Measurements from ENCODE around the gene VOPP1. TPM values are rescaled to one million over a fixed set of nuclear protein-coding genes. Genes with fewer than 3 reads are reported as not detected.

The VOPP1 gene
- total RNA-seq, 1 experiment from 2014 or later = 63.9 TPM

DNA sequence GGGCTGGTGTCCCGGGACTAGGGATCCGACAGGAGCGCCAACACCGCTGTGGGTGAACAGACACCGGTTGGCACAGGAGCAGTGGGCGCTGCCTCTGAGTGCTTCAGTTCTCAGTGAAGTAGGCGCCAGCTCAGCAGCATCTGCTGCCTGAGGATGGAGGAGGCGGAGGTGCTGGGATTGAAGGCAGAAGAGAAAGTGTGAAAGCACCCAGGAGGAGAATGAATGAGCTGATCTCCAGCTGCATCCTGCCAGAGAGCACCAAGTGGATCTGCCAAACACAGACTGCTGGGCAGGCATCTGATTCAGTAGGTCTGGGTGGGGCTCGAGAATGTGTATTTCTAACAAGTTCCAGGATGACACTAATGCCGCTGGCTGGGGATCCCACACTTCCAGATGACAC, 132.7 kb downstream of the VOPP1 start:
- no peaks in the 10 kb centered on the region for H3K9me3 Mint-ChIP-seq
- no peak overlapping the region for H3K27ac Mint-ChIP-seq
- POLR2A ChIA-PET = no interaction called here
- H3K27me3 Mint-ChIP-seq (ENCODE audit: low read depth) = no peaks in the 10 kb centered on the region
- ATAC-seq (no peak), DNase-seq (ENCODE audit: low spot score) (no peak)
- CTCF ChIA-PET = no interaction called here
- no peak overlapping the region for H3K4me3 Mint-ChIP-seq
- no peaks in the 10 kb centered on the region for H3K36me3 Mint-ChIP-seq
- H3K4me1 Mint-ChIP-seq = peaks cover 3% of the 10 kb centered on the region; the same call in 1 of the 2 replicates
- TF ChIP-seq, protein P1, sequence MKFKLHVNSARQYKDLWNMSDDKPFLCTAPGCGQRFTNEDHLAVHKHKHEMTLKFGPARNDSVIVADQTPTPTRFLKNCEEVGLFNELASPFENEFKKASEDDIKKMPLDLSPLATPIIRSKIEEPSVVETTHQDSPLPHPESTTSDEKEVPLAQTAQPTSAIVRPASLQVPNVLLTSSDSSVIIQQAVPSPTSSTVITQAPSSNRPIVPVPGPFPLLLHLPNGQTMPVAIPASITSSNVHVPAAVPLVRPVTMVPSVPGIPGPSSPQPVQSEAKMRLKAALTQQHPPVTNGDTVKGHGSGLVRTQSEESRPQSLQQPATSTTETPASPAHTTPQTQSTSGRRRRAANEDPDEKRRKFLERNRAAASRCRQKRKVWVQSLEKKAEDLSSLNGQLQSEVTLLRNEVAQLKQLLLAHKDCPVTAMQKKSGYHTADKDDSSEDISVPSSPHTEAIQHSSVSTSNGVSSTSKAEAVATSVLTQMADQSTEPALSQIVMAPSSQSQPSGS (CRISPR knock-in tag; IDR thresholded peaks at IDR 0.05; ENCODE audit: borderline replicate concordance, low read depth) = no peak
- TF ChIP-seq, protein P2, sequence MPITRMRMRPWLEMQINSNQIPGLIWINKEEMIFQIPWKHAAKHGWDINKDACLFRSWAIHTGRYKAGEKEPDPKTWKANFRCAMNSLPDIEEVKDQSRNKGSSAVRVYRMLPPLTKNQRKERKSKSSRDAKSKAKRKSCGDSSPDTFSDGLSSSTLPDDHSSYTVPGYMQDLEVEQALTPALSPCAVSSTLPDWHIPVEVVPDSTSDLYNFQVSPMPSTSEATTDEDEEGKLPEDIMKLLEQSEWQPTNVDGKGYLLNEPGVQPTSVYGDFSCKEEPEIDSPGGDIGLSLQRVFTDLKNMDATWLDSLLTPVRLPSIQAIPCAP (CRISPR knock-in tag; IDR thresholded peaks at IDR 0.05) = no peak
- TF ChIP-seq FOXJ3 (CRISPR knock-in tag; IDR thresholded peaks at IDR 0.05; ENCODE audit: borderline replicate concordance) = no peak
- TF ChIP-seq KAT7 (CRISPR knock-in tag; IDR thresholded peaks at IDR 0.05; ENCODE audit: borderline replicate concordance) = no peak
- TF ChIP-seq, protein P3, sequence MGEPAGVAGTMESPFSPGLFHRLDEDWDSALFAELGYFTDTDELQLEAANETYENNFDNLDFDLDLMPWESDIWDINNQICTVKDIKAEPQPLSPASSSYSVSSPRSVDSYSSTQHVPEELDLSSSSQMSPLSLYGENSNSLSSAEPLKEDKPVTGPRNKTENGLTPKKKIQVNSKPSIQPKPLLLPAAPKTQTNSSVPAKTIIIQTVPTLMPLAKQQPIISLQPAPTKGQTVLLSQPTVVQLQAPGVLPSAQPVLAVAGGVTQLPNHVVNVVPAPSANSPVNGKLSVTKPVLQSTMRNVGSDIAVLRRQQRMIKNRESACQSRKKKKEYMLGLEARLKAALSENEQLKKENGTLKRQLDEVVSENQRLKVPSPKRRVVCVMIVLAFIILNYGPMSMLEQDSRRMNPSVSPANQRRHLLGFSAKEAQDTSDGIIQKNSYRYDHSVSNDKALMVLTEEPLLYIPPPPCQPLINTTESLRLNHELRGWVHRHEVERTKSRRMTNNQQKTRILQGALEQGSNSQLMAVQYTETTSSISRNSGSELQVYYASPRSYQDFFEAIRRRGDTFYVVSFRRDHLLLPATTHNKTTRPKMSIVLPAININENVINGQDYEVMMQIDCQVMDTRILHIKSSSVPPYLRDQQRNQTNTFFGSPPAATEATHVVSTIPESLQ (CRISPR knock-in tag; IDR thresholded peaks at IDR 0.05) = no peak
- TF ChIP-seq, protein P4, sequence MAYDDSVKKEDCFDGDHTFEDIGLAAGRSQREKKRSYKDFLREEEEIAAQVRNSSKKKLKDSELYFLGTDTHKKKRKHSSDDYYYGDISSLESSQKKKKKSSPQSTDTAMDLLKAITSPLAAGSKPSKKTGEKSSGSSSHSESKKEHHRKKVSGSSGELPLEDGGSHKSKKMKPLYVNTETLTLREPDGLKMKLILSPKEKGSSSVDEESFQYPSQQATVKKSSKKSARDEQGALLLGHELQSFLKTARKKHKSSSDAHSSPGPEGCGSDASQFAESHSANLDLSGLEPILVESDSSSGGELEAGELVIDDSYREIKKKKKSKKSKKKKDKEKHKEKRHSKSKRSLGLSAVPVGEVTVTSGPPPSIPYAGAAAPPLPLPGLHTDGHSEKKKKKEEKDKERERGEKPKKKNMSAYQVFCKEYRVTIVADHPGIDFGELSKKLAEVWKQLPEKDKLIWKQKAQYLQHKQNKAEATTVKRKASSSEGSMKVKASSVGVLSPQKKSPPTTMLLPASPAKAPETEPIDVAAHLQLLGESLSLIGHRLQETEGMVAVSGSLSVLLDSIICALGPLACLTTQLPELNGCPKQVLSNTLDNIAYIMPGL (CRISPR knock-in tag; IDR thresholded peaks at IDR 0.05) = no peak
- no peak for TF ChIP-seq ZNF138 (CRISPR knock-in tag; conservative IDR thresholded peaks at IDR 0.05)
- TF ChIP-seq, protein P5, sequence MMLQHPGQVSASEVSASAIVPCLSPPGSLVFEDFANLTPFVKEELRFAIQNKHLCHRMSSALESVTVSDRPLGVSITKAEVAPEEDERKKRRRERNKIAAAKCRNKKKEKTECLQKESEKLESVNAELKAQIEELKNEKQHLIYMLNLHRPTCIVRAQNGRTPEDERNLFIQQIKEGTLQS (CRISPR knock-in tag; conservative IDR thresholded peaks at IDR 0.05) = no peak
- TF ChIP-seq ZNF317 (CRISPR knock-in tag; IDR thresholded peaks at IDR 0.05; ENCODE audit: borderline replicate concordance, low read depth) = no peak
- TF ChIP-seq, protein P6, sequence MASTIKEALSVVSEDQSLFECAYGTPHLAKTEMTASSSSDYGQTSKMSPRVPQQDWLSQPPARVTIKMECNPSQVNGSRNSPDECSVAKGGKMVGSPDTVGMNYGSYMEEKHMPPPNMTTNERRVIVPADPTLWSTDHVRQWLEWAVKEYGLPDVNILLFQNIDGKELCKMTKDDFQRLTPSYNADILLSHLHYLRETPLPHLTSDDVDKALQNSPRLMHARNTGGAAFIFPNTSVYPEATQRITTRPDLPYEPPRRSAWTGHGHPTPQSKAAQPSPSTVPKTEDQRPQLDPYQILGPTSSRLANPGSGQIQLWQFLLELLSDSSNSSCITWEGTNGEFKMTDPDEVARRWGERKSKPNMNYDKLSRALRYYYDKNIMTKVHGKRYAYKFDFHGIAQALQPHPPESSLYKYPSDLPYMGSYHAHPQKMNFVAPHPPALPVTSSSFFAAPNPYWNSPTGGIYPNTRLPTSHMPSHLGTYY (CRISPR knock-in tag; IDR thresholded peaks at IDR 0.05) = no peak
- TF ChIP-seq, protein P7, sequence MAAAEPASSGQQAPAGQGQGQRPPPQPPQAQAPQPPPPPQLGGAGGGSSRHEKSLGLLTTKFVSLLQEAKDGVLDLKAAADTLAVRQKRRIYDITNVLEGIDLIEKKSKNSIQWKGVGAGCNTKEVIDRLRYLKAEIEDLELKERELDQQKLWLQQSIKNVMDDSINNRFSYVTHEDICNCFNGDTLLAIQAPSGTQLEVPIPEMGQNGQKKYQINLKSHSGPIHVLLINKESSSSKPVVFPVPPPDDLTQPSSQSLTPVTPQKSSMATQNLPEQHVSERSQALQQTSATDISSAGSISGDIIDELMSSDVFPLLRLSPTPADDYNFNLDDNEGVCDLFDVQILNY (CRISPR knock-in tag; IDR thresholded peaks at IDR 0.05) = no peak
- TF ChIP-seq SMAD4 (CRISPR knock-in tag; IDR thresholded peaks at IDR 0.05) = no peak
- no peak for TF ChIP-seq RELA (CRISPR knock-in tag; IDR thresholded peaks at IDR 0.05; ENCODE audit: borderline replicate concordance)
- TF ChIP-seq OVOL2 (CRISPR knock-in tag; IDR thresholded peaks at IDR 0.05; ENCODE audit: borderline replicate concordance) = no peak
- TF ChIP-seq GRHL2 (CRISPR knock-in tag; IDR thresholded peaks at IDR 0.05; ENCODE audit: insufficient replicate concordance, severe bottlenecking) = no peak
- TF ChIP-seq, protein P8, sequence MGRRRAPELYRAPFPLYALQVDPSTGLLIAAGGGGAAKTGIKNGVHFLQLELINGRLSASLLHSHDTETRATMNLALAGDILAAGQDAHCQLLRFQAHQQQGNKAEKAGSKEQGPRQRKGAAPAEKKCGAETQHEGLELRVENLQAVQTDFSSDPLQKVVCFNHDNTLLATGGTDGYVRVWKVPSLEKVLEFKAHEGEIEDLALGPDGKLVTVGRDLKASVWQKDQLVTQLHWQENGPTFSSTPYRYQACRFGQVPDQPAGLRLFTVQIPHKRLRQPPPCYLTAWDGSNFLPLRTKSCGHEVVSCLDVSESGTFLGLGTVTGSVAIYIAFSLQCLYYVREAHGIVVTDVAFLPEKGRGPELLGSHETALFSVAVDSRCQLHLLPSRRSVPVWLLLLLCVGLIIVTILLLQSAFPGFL (CRISPR knock-in tag; IDR thresholded peaks at IDR 0.05; ENCODE audit: borderline replicate concordance) = no peak

Measured in WTC11 (cell line).